ENCODE measurements around the gene SLC15A3.

DNA sequence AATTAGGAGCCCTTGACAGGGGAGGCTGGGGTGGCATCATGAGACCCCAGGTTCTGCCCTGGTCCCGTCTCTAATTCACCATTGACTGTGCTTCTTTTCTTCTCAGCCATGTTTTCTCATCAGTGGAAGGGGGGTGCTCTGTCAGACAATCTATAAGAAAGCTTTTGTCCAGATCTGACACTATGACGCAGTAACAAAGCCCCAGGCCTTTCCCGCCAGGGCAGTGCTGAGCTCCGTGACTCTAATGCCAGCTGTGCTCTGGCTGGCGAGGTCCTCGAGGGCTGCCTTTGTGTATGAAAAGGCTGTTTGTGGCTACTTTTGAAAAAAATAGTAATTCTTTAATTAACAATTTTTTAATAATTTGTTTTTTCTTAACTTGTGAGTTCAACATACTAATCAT is 22.8 kb upstream of the SLC15A3 start:
- TF ChIP-seq, protein P1, sequence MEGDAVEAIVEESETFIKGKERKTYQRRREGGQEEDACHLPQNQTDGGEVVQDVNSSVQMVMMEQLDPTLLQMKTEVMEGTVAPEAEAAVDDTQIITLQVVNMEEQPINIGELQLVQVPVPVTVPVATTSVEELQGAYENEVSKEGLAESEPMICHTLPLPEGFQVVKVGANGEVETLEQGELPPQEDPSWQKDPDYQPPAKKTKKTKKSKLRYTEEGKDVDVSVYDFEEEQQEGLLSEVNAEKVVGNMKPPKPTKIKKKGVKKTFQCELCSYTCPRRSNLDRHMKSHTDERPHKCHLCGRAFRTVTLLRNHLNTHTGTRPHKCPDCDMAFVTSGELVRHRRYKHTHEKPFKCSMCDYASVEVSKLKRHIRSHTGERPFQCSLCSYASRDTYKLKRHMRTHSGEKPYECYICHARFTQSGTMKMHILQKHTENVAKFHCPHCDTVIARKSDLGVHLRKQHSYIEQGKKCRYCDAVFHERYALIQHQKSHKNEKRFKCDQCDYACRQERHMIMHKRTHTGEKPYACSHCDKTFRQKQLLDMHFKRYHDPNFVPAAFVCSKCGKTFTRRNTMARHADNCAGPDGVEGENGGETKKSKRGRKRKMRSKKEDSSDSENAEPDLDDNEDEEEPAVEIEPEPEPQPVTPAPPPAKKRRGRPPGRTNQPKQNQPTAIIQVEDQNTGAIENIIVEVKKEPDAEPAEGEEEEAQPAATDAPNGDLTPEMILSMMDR (IDR thresholded peaks at IDR 0.05), result no peak
- no peak for TF ChIP-seq POLR2A (IDR thresholded peaks at IDR 0.05)

Data from prostate gland (tissue), 2 donors.